ENCODE data around the gene IQGAP3.
A peak's percentile ranks its signal among the peaks of the same experiment; 100 is the strongest.

DNA sequence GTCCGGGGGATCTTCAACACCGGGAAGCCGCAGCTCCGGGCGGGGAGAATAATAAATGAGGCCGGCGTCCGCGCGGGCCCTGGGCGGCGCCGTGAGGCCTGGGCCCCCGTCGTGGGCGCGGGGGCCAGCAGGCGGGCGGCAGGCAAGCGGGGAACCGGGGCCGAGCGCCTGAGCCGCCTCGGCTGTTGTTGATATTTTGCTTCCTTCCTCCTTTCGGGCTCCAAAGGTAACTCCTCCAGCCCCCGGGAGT is 71.9 kb downstream of the IQGAP3 start, which contains the start of gene MEF2D:
- TF ChIP-seq, protein P1, sequence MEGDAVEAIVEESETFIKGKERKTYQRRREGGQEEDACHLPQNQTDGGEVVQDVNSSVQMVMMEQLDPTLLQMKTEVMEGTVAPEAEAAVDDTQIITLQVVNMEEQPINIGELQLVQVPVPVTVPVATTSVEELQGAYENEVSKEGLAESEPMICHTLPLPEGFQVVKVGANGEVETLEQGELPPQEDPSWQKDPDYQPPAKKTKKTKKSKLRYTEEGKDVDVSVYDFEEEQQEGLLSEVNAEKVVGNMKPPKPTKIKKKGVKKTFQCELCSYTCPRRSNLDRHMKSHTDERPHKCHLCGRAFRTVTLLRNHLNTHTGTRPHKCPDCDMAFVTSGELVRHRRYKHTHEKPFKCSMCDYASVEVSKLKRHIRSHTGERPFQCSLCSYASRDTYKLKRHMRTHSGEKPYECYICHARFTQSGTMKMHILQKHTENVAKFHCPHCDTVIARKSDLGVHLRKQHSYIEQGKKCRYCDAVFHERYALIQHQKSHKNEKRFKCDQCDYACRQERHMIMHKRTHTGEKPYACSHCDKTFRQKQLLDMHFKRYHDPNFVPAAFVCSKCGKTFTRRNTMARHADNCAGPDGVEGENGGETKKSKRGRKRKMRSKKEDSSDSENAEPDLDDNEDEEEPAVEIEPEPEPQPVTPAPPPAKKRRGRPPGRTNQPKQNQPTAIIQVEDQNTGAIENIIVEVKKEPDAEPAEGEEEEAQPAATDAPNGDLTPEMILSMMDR (IDR thresholded peaks at IDR 0.05; ENCODE audit: poor library complexity, severe bottlenecking): no peak
- TF ChIP-seq EZH2 (IDR thresholded peaks at IDR 0.05; ENCODE audit: borderline replicate concordance, insufficient read depth, low read length, poor library complexity, severe bottlenecking) (no peak), MXI1 (conservative IDR thresholded peaks at IDR 0.05; ENCODE audit: poor library complexity, severe bottlenecking) (no peak), RAD21 (conservative IDR thresholded peaks at IDR 0.05) (peak; percentile 12), TAF1 (IDR thresholded peaks at IDR 0.05; ENCODE audit: low read depth) (no peak), SMC3 (conservative IDR thresholded peaks at IDR 0.05; ENCODE audit: poor library complexity) (no peak), POLR2AphosphoS5 (IDR thresholded peaks at IDR 0.05) (no peak)
